ENCODE data around the gene ZFYVE27. TPM values are rescaled to one million over a fixed set of nuclear protein-coding genes. Genes with fewer than 3 reads are reported as not detected.
A peak's percentile ranks its signal among the peaks of the same experiment; 100 is the strongest.

ZFYVE27 gene
- total RNA-seq, 1 experiment from 2014 or later: 26.0 TPM

DNA sequence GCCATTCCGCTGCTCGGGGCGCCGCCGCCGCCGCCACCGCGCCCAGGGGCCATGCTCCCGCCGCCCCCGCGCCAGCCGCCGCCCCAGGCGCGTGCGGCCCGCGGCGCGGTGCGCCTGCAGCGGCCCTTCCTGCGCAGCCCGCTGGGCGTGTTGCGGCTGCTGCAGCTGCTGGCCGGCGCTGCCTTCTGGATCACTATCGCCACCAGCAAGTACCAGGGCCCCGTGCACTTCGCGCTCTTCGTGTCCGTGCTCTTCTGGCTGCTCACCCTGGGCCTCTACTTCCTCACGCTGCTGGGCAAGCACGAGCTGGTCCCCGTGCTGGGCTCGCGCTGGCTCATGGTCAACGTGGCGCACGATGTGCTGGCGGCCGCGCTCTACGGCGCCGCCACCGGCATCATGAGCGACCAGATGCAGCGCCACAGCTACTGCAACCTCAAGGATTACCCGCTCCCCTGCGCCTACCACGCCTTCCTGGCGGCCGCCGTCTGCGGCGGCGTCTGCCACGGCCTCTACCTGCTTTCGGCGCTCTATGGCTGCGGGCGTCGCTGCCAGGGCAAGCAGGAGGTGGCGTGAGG lies 23.0 kb upstream of the ZFYVE27 start (continued):
- TF ChIP-seq SMAD3 (CRISPR knock-in tag; IDR thresholded peaks at IDR 0.05; ENCODE audit: borderline replicate concordance): peak; percentile 86
- TF ChIP-seq PREB (CRISPR knock-in tag; IDR thresholded peaks at IDR 0.05; ENCODE audit: borderline replicate concordance): no peak; the same call in 1 of the 2 replicates
- no peak for TF ChIP-seq ERG (CRISPR knock-in tag; IDR thresholded peaks at IDR 0.05)
- 0 out of 2 replicates have a peak, but pooled peaks have one; percentile 66 for TF ChIP-seq MLX (CRISPR knock-in tag; IDR thresholded peaks at IDR 0.05)
- TF ChIP-seq OVOL2 (CRISPR knock-in tag; IDR thresholded peaks at IDR 0.05; ENCODE audit: borderline replicate concordance): no peak
- TF ChIP-seq, protein P1, sequence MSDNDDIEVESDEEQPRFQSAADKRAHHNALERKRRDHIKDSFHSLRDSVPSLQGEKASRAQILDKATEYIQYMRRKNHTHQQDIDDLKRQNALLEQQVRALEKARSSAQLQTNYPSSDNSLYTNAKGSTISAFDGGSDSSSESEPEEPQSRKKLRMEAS (CRISPR knock-in tag; IDR thresholded peaks at IDR 0.05): peak; percentile 91
- TF ChIP-seq FOXP1 (CRISPR knock-in tag; IDR thresholded peaks at IDR 0.05; ENCODE audit: borderline replicate concordance): peak; percentile 78; the same call in 1 of the 2 replicates
- TF ChIP-seq TP53 (CRISPR knock-in tag; IDR thresholded peaks at IDR 0.05): no peak
- TF ChIP-seq, protein P2, sequence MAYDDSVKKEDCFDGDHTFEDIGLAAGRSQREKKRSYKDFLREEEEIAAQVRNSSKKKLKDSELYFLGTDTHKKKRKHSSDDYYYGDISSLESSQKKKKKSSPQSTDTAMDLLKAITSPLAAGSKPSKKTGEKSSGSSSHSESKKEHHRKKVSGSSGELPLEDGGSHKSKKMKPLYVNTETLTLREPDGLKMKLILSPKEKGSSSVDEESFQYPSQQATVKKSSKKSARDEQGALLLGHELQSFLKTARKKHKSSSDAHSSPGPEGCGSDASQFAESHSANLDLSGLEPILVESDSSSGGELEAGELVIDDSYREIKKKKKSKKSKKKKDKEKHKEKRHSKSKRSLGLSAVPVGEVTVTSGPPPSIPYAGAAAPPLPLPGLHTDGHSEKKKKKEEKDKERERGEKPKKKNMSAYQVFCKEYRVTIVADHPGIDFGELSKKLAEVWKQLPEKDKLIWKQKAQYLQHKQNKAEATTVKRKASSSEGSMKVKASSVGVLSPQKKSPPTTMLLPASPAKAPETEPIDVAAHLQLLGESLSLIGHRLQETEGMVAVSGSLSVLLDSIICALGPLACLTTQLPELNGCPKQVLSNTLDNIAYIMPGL (CRISPR knock-in tag; IDR thresholded peaks at IDR 0.05): peak; percentile 87
- no peak for TF ChIP-seq ZNF423 (CRISPR knock-in tag; IDR thresholded peaks at IDR 0.05)
- TF ChIP-seq AFF4 (CRISPR knock-in tag; IDR thresholded peaks at IDR 0.05; ENCODE audit: borderline replicate concordance): 0 out of 2 replicates have a peak, but pooled peaks have one; percentile 20
- 0 out of 2 replicates have a peak, but pooled peaks have one; percentile 25 for TF ChIP-seq JUN (CRISPR knock-in tag; IDR thresholded peaks at IDR 0.05)
- 0 out of 2 replicates have a peak, but pooled peaks have one; percentile 29 for TF ChIP-seq ETV6 (CRISPR knock-in tag; IDR thresholded peaks at IDR 0.05)
- TF ChIP-seq JAZF1 (CRISPR knock-in tag; IDR thresholded peaks at IDR 0.05): no peak
- peak; percentile 92; the same call in 1 of the 2 replicates for TF ChIP-seq ZNF219 (CRISPR knock-in tag; IDR thresholded peaks at IDR 0.05; ENCODE audit: borderline replicate concordance)
- TF ChIP-seq ZNF263 (CRISPR knock-in tag; IDR thresholded peaks at IDR 0.05; ENCODE audit: low read depth): 0 out of 2 replicates have a peak, but pooled peaks have one; percentile 34
- TF ChIP-seq, protein P3, sequence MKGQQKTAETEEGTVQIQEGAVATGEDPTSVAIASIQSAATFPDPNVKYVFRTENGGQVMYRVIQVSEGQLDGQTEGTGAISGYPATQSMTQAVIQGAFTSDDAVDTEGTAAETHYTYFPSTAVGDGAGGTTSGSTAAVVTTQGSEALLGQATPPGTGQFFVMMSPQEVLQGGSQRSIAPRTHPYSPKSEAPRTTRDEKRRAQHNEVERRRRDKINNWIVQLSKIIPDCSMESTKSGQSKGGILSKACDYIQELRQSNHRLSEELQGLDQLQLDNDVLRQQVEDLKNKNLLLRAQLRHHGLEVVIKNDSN (CRISPR knock-in tag; IDR thresholded peaks at IDR 0.05): peak; percentile 49; the same call in 1 of the 2 replicates
- peak; percentile 90 for TF ChIP-seq RELA (CRISPR knock-in tag; IDR thresholded peaks at IDR 0.05; ENCODE audit: borderline replicate concordance)
- no peak for TF ChIP-seq ZNF425 (CRISPR knock-in tag; conservative IDR thresholded peaks at IDR 0.05)
- TF ChIP-seq, protein P4, sequence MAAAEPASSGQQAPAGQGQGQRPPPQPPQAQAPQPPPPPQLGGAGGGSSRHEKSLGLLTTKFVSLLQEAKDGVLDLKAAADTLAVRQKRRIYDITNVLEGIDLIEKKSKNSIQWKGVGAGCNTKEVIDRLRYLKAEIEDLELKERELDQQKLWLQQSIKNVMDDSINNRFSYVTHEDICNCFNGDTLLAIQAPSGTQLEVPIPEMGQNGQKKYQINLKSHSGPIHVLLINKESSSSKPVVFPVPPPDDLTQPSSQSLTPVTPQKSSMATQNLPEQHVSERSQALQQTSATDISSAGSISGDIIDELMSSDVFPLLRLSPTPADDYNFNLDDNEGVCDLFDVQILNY (CRISPR knock-in tag; IDR thresholded peaks at IDR 0.05): no peak; the same call in 1 of the 2 replicates
- 0 out of 2 replicates have a peak, but pooled peaks have one; percentile 79 for TF ChIP-seq ATF1 (CRISPR knock-in tag; IDR thresholded peaks at IDR 0.05)
- peak; percentile 39; the same call in 1 of the 2 replicates for TF ChIP-seq ZNF317 (CRISPR knock-in tag; IDR thresholded peaks at IDR 0.05; ENCODE audit: borderline replicate concordance, low read depth)
- TF ChIP-seq, protein P5, sequence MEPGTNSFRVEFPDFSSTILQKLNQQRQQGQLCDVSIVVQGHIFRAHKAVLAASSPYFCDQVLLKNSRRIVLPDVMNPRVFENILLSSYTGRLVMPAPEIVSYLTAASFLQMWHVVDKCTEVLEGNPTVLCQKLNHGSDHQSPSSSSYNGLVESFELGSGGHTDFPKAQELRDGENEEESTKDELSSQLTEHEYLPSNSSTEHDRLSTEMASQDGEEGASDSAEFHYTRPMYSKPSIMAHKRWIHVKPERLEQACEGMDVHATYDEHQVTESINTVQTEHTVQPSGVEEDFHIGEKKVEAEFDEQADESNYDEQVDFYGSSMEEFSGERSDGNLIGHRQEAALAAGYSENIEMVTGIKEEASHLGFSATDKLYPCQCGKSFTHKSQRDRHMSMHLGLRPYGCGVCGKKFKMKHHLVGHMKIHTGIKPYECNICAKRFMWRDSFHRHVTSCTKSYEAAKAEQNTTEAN (CRISPR knock-in tag; IDR thresholded peaks at IDR 0.05): peak; percentile 84; the same call in 1 of the 2 replicates

Measured in WTC11 (cell line).